NK-92 (cell line): ENCODE measurements around the gene SGSM1.

Experiments
- DNase-seq: peaks from one replicate; lab custom pipeline; 2025; ENCODE audit not compliant: unreplicated experiment; lab: John Stamatoyannopoulos, UW

SGSM1 gene

GRCh38 chr22:24975813-24976341, 169.9 kb downstream of the SGSM1 start:
- DNase-seq: no peak

DNA sequence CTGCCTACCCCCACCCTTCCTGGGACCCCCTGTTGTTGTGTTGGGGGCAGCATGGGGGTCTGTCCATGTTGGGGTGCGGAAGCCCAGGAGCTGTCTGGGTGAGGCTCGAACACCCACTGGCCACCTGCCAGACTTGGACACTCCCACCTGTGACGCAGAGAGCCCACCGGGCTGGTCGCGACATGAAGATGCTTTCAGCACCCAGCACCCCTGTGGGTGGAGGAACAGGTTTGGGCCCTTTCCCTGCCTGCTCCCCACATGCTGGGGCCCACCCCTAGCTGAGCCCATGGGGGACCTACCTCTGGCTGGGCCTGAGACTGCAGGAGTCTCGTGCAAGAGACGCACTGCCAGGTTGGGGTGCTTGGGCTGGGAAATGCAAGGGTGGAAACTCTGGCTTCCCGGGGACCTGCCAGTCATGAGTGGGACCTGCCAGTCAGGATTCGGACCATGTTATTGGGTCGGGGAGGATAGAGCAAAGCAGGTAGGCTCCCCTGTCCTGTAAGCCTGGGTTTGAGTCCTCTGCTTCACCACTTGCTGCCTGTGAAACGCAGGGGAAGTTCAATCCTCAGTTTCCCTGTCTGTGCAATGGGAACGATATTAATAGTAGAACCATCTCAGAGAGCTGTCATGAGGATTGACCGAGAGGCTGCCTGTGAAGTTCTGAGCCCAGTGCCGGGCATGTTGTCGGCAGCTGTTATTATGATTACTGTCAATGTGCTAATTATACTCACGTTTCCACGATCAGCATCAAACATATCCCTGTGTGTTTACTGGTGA, 170.6 kb downstream of the SGSM1 start:
- no peak for DNase-seq
